Measurements from ENCODE around the gene PRKAA1.

DNA sequence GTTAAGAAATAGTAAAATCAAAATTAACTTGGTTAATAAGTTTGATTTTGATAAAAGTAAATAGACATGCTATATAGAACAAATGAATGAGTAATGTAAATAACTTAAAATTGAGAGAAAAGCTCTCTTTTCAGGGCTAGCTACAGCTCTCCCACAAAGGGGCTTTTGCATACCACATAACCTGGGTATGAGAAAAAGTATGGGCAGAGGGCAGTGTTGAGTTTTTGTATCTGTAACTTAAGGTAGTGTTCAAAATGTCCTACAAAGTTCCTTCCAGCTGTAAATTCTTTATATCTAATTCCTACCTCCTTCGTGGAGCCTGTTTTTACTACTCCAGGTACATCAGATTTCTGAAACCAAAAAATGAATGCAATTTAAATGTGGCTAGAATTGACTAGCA lies 23.6 kb downstream of the PRKAA1 start:
- no peak for TF ChIP-seq EP300 (IDR thresholded peaks at IDR 0.05; ENCODE audit: borderline replicate concordance)
- TF ChIP-seq CEBPB (IDR thresholded peaks at IDR 0.05): no peak
- TF ChIP-seq YY1 (IDR thresholded peaks at IDR 0.05; ENCODE audit: low read depth): no peak
- TF ChIP-seq, protein P1, sequence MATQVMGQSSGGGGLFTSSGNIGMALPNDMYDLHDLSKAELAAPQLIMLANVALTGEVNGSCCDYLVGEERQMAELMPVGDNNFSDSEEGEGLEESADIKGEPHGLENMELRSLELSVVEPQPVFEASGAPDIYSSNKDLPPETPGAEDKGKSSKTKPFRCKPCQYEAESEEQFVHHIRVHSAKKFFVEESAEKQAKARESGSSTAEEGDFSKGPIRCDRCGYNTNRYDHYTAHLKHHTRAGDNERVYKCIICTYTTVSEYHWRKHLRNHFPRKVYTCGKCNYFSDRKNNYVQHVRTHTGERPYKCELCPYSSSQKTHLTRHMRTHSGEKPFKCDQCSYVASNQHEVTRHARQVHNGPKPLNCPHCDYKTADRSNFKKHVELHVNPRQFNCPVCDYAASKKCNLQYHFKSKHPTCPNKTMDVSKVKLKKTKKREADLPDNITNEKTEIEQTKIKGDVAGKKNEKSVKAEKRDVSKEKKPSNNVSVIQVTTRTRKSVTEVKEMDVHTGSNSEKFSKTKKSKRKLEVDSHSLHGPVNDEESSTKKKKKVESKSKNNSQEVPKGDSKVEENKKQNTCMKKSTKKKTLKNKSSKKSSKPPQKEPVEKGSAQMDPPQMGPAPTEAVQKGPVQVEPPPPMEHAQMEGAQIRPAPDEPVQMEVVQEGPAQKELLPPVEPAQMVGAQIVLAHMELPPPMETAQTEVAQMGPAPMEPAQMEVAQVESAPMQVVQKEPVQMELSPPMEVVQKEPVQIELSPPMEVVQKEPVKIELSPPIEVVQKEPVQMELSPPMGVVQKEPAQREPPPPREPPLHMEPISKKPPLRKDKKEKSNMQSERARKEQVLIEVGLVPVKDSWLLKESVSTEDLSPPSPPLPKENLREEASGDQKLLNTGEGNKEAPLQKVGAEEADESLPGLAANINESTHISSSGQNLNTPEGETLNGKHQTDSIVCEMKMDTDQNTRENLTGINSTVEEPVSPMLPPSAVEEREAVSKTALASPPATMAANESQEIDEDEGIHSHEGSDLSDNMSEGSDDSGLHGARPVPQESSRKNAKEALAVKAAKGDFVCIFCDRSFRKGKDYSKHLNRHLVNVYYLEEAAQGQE (IDR thresholded peaks at IDR 0.05; ENCODE audit: low read depth): no peak
- TF ChIP-seq CREB1 (IDR thresholded peaks at IDR 0.05; ENCODE audit: low read depth): no peak
- no peak for TF ChIP-seq ZBTB7A (IDR thresholded peaks at IDR 0.05; ENCODE audit: low read depth)
- TF ChIP-seq, protein P2, sequence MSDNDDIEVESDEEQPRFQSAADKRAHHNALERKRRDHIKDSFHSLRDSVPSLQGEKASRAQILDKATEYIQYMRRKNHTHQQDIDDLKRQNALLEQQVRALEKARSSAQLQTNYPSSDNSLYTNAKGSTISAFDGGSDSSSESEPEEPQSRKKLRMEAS (IDR thresholded peaks at IDR 0.05): no peak
- TF ChIP-seq FOXM1 (IDR thresholded peaks at IDR 0.05; ENCODE audit: borderline replicate concordance, low read depth): no peak

Measured in Ishikawa (cell line).